ENCODE results near the gene LPCAT3. TPM values are rescaled to one million over a fixed set of nuclear protein-coding genes. Genes with fewer than 3 reads are reported as not detected.

The LPCAT3 gene
- total RNA-seq, 4 donors from 2014 or later, result 45.1 to 68.4 (median 58.5) TPM

GRCh38 chr12:6979453-6979852 is 38.8 kb downstream of the LPCAT3 start:
- H3K4me3 ChIP-seq (replicated peaks in 1 of 3), result no peak overlapping the region
- intact Hi-C loops (cut with DNase I), result no loop called here
- TF ChIP-seq CTCF (IDR thresholded peaks at IDR 0.05) (no peak), POLR2A (IDR thresholded peaks at IDR 0.05) (no peak)
- 83 to 90% methylated on average over 3 of the region's 3 CpGs for WGBS, 2 donors
- no peaks in the 10 kb centered on the region for H3K9me3 ChIP-seq
- H3K27me3 ChIP-seq, result no peaks in the 10 kb centered on the region
- peaks cover 48 to 59% of the 10 kb centered on the region in 2 donors for H3K36me3 ChIP-seq
- H3K27ac ChIP-seq, result peak overlapping the region; percentile 78 to 89 (median 78)
- no peak for DNase-seq
- H3K4me1 ChIP-seq, result peaks cover 17 to 21% of the 10 kb centered on the region in 2 donors

GRCh38 chr12:6979021-6979420 is 39.3 kb downstream of the LPCAT3 start:
- intact Hi-C loops (cut with DNase I), result no loop called here
- DNase-seq, result peak; percentile 58 to 67
- Histone ChIP-seq H3K36me3 (peaks cover 52 to 64% of the 10 kb centered on the region in 2 donors), H3K4me3 (replicated peaks in 1 of 3) (no peak overlapping the region), H3K9me3 (no peaks in the 10 kb centered on the region), H3K27ac (peak overlapping the region; percentile 78 to 89 (median 78)), H3K27me3 (no peaks in the 10 kb centered on the region), H3K4me1 (peaks cover 17 to 21% of the 10 kb centered on the region in 2 donors)
- 58 to 74% methylated on average over 6 of the region's 6 CpGs for WGBS, 2 donors
- no peak for TF ChIP-seq POLR2A (IDR thresholded peaks at IDR 0.05)
- TF ChIP-seq CTCF (IDR thresholded peaks at IDR 0.05), result no peak

GRCh38 chr12:6978611-6979011 is 39.7 kb downstream of the LPCAT3 start:
- TF ChIP-seq CTCF (IDR thresholded peaks at IDR 0.05) (peak in 2 of 6 experiments; percentile 33), POLR2A (IDR thresholded peaks at IDR 0.05) (peak in 1 of 2 donors; percentile 37)
- peaks cover 52 to 66% of the 10 kb centered on the region in 2 donors for H3K36me3 ChIP-seq
- no peaks in the 10 kb centered on the region for H3K27me3 ChIP-seq
- peak; percentile 77 to 80 for DNase-seq
- H3K9me3 ChIP-seq, result no peaks in the 10 kb centered on the region
- 39% methylated on average over 3 of the region's 3 CpGs for WGBS, 2 donors
- intact Hi-C loops (cut with DNase I), result no loop called here
- peak overlapping the region; percentile 78 to 89 (median 78) for H3K27ac ChIP-seq
- no peak overlapping the region for H3K4me3 ChIP-seq (replicated peaks in 1 of 3)
- H3K4me1 ChIP-seq, result peaks cover 17 to 21% of the 10 kb centered on the region in 2 donors

GRCh38 chr12:6978188-6978587 is 40.1 kb downstream of the LPCAT3 start:
- intact Hi-C loops (cut with DNase I), result no loop called here
- WGBS, 2 donors, result 84 to 86% methylated on average over 6 of the region's 6 CpGs
- TF ChIP-seq POLR2A (IDR thresholded peaks at IDR 0.05) (no peak), CTCF (IDR thresholded peaks at IDR 0.05) (no peak)
- Histone ChIP-seq H3K27ac (peak overlapping the region; percentile 78 to 89 (median 78)), H3K27me3 (no peaks in the 10 kb centered on the region), H3K4me3 (replicated peaks in 1 of 3) (no peak overlapping the region), H3K4me1 (peaks cover 17 to 21% of the 10 kb centered on the region in 2 donors), H3K9me3 (no peaks in the 10 kb centered on the region), H3K36me3 (peaks cover 52 to 65% of the 10 kb centered on the region in 2 donors)
- DNase-seq, result no peak

- H3K36me3 ChIP-seq, result peaks cover 51 to 59% of the 10 kb centered on the region in 2 donors
Measured at GRCh38 chr12:6977653-6978052, 40.6 kb downstream of the LPCAT3 start.

More at GRCh38 chr12:6977653-6978052, 40.6 kb downstream of the LPCAT3 start:
- Histone ChIP-seq H3K4me1 (peaks cover 17 to 21% of the 10 kb centered on the region in 2 donors), H3K27me3 (no peaks in the 10 kb centered on the region), H3K27ac (peak overlapping the region; percentile 78 to 89 (median 78)), H3K9me3 (no peaks in the 10 kb centered on the region), H3K4me3 (replicated peaks in 1 of 3) (no peak overlapping the region)
- intact Hi-C loops (cut with DNase I), result no loop called here
- WGBS, 2 donors, result 82 to 85% methylated on average over 10 of the region's 10 CpGs
- TF ChIP-seq POLR2A (IDR thresholded peaks at IDR 0.05) (no peak), CTCF (IDR thresholded peaks at IDR 0.05) (no peak)
- no peak for DNase-seq

Data from thyroid gland (tissue), 4 donors.